ENCODE data around the gene TMEM238. TPM values are rescaled to one million over a fixed set of nuclear protein-coding genes. Genes with fewer than 3 reads are reported as not detected.
A peak's percentile ranks its signal among the peaks of the same experiment; 100 is the strongest.
"Not testable (repeated sequence)": the region's sequence is repeated elsewhere in the genome, so short reads cannot be mapped to it uniquely, and the experiment has no call there.

Gene TMEM238
- total RNA-seq, 4 donors from 2014 or later, result 1.5 to 1.7 (median 1.6) TPM; not detected in 1

DNA sequence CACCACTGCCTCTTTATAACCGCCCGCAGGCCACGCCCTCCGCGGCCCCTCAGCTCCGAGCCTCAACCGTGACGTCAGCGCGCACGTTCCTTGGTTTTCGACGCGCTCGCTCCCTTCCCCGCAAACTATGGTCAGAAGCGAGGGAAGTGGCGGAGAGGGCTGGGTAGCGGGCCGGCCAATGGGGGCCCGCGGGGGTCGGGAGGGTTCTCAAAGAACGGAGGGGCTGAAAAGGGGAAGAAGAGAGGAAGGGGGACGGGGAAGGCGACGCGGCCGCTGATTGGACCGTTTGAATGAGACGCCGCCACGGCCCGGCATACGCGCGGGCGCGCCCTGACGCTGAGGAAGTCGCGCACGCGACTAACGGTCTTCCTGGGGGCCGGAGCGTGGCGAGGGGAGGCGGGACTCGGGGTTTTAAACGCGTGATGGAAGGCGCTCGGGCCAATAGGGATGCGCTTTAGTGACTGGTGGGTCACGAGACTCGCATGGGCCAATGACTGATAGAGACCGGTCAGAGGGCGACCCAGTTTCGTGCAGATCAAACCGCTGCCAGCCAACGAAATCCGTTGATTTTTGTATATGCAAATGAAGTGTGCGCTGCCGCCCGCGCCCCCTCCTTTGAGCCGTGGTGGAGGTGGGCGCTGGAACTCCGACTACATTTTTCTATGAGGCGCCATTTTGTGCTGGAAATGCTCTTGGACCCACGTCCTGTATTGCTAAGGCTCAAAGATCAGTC lies 23.9 kb upstream of the TMEM238 start:
- ATAC-seq (ENCODE audit: low FRiP score) (peak; percentile 95), DNase-seq (ENCODE audit: low spot score) (peak; percentile 92)
- TF ChIP-seq, protein P1, sequence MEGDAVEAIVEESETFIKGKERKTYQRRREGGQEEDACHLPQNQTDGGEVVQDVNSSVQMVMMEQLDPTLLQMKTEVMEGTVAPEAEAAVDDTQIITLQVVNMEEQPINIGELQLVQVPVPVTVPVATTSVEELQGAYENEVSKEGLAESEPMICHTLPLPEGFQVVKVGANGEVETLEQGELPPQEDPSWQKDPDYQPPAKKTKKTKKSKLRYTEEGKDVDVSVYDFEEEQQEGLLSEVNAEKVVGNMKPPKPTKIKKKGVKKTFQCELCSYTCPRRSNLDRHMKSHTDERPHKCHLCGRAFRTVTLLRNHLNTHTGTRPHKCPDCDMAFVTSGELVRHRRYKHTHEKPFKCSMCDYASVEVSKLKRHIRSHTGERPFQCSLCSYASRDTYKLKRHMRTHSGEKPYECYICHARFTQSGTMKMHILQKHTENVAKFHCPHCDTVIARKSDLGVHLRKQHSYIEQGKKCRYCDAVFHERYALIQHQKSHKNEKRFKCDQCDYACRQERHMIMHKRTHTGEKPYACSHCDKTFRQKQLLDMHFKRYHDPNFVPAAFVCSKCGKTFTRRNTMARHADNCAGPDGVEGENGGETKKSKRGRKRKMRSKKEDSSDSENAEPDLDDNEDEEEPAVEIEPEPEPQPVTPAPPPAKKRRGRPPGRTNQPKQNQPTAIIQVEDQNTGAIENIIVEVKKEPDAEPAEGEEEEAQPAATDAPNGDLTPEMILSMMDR (IDR thresholded peaks at IDR 0.05), result no peak

DNA sequence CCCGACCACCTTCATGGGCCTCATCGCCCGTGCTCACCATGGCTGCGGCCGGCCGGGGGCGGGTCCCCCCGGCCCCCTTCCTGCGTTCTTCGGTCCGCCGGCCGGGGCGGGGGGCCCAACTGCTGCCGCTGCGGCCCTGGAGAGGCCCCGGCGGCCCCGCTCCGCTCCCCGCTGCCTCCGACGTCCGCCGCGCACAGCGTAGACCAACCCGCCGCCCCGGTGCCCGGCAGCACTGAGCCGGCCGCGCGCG lies 23.4 kb upstream of the TMEM238 start, which contains the start of gene UBE2S:
Gene UBE2S (minus strand): TSS at position 239 of the 250 bp plus-strand sequence. CDS start 199 bp downstream, at position 40.
- not testable (repeated sequence) for ATAC-seq (ENCODE audit: low FRiP score); DNase-seq (ENCODE audit: low spot score)

DNA sequence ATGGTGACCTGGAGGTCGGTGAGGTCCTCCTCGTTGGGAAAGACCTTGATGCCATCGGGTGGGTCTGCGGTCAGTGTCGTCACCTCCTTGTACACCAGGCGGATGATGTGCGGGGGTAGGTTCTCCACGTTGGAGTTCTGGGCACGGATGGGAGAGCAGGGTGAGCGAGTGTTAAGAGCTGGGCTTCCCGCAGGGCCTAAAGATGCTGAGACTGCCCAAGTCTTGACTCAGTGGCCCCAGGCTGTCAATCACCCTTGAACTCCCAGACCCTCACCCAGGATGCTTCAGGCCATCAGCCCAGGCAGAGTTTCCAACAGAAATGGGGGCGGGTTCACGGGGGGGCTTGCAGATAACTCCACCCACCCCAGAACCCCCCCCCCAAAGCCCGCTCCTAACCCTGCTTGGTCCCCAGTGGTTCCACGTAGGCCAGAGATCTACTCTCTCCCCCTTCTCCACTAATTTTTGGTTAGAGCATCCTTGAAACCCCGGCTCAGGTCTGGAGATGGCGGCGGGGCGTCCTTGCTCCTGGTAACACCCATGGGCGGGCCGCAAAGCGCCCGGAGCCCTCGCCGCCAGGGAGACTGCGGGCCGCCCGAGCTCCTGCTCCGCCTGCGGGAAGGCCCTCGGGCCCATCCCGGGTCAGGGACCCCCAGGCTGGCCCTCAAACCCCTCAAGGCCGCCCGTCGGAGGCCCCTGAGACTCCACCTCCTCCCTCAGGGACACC lies 22.9 kb upstream of the TMEM238 start:
- ATAC-seq (ENCODE audit: low FRiP score), result peak; percentile 13
- DNase-seq (ENCODE audit: low spot score), result no peak
- TF ChIP-seq, protein P1 (IDR thresholded peaks at IDR 0.05), result no peak

DNA sequence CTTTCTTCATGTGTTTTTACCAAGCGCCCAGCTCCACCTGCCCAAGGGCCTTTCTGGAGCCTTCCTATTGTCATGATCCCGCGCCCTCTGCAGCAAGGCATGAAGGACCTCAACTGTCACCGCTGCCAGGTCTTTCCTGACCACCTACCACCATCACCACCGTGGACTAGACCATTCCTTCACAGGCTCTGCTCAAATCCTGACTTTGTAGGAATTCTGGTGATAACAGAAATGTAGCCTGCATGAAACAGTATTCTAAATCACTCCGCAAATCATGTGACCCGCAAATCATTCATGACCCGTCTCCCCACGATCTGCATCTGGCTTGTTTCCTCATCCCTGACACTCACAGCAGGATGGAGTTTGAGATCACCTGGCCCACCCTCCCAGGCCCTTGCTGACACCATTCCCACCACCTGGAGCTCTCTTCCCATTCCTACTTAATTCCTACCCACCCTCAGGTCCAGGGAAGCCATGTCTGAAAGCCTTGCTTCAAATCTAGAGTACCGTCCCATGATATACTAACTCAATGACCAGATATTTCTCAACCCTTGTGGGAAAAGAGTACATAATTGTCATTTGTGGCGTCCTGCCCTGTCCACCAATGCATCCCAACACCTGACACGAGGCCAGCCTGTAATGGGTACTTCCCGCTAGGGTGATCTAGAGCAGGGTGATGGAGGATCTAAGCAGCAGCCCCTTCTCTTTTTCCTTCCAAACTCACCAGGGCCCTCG lies 22.2 kb upstream of the TMEM238 start:
- ATAC-seq (ENCODE audit: low FRiP score) (no peak), DNase-seq (ENCODE audit: low spot score) (no peak)
- TF ChIP-seq, protein P1 (IDR thresholded peaks at IDR 0.05), result no peak

DNA sequence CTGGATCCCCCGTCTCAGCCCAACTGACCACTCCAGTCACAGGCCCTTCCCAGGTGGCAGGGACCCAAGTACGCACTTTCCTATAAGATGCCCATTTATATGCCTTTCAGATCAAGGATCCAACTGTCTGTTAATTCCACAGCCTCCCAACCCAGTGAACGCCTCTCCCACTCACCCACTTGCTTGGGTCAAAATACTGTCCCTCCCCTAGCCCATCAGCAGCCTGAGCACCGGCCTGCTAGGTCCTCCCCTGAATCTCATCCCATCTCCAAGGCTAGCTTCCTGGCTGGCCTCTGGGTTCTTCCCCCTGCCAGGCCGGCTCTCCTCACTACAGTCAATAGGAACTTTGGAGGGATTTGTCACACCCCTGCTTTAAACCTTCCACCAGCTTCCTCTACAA lies 21.5 kb upstream of the TMEM238 start:
- DNase-seq (ENCODE audit: low spot score), result no peak
- TF ChIP-seq, protein P1 (IDR thresholded peaks at IDR 0.05), result no peak
- no peak for ATAC-seq (ENCODE audit: low FRiP score)

DNA sequence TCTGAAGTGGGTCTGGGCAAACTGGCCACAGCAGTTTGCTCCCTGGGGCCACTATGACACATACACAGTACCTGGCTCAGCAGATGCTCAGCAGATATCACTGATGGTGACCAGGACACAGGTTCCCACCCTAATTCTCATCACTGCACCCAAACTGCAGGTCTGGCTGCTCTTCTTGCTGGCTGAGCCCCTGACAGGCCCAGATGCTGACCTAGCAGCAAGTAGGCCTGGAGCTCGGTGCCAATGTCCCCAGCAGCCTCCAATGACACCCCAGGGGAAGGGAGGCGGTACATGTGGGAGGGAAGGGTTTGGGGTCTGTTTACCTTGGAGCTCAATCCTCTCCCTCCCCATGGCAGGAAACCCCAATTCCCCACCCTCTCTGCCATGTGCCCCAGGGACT lies 18.4 kb upstream of the TMEM238 start:
- TF ChIP-seq, protein P1 (IDR thresholded peaks at IDR 0.05), result no peak
- ATAC-seq (ENCODE audit: low FRiP score) (no peak), DNase-seq (ENCODE audit: low spot score) (no peak)

DNA sequence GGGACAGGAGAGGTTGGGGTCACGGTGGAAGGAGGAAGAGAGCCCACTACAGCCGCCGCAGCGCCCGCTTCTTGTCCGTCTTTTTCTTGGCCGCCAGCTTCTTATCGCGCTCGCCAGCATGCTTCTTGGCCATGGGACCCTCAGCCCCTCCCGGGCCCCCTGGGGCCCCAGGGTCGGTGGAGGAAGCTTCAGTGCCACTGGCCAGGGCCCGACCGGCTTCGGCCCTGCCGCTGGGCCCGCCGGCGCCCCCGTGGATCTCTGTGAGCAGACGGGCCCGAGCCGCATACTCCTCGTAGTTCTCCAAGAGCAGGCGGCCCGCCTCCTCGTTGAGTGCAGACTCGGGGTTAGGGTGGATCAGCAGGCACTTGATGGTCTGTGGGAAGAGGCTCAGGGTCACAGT lies 17.3 kb upstream of the TMEM238 start:
- not testable (repeated sequence) for ATAC-seq (ENCODE audit: low FRiP score); DNase-seq (ENCODE audit: low spot score)
